ENCODE measurements around the gene MIA3. TPM values are rescaled to one million over a fixed set of nuclear protein-coding genes. Genes with fewer than 3 reads are reported as not detected.

The MIA3 gene
- polyA plus RNA-seq, 4 donors: 14.3 to 58.8 (median 23.0) TPM

DNA sequence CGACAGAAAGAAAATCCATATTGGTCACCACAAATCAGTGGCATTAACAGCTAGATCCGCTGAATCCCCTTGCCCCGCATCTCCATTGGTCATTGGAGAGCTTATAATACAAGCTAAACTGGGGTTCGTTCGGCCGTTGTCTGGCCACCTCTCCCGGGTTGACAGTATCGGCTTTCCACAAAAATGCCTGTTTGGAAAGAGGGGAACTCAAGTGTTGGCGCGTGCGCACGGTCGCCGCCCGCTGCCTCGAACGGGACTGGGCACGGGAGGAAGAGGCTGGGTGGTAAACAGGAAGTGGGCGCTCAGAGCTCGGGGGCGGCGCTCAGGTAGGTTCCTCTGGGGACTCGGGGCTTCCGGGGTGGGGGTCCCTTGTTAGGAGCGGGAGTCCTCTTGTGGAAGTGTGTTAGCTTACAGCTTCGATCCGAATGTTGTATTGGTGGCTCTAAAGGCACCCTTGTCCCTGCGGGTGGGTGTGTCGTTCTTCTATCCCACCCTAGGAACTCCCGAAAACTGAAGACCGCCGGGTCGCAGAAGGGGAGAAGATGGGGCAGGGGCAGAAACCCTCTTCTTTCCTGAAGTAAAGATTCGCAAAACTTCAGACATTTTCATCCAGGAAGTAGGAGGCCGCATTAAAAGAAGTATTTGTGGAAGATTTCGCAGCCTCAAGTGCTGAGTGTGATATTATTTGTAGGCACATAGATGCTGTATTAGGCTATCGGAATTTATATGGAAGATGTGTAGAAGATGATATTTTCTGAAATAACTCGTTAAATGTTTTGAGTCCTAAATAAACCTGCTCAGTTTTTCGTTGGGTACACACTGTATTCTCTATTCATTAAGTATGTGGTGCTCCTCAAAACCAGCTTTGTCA is 95.4 kb downstream of the MIA3 start:
- Histone ChIP-seq H3K27ac (ENCODE audit: low read depth in 1 of 3, low read length in 2 of 3) (peak overlapping the region; percentile 89 to 98 (median 95)), H3K4me1 (ENCODE audit: control insufficient read depth in 3 of 3, insufficient read depth in 2 of 3, low read depth in 1 of 3, low read length in 2 of 3) (peaks cover 2 to 10% (median 10%) of the 10 kb centered on the region in 3 donors), H3K36me3 (ENCODE audit: control insufficient read depth in 3 of 3, insufficient read depth in 2 of 3, low read depth in 1 of 3, low read length in 3 of 3) (peaks cover 0 to 8% (median 2%) of the 10 kb centered on the region in 3 donors), H3K4me3 (ENCODE audit: low read depth in 1 of 3, low read length in 3 of 3) (peak overlapping the region; percentile 57 to 97 (median 92)), H3K27me3 (ENCODE audit: control insufficient read depth in 3 of 3, insufficient read depth in 3 of 3, low read length in 3 of 3) (no peaks in the 10 kb centered on the region), H3K9me3 (ENCODE audit: control insufficient read depth in 2 of 2, insufficient read depth in 1 of 2, low read depth in 1 of 2, low read length in 1 of 2) (no peaks in the 10 kb centered on the region)
- FAIRE-seq (no peak), DNase-seq (peak; percentile 95 to 97)
- WGBS, 3 donors: 0 to 1% (median 1%) methylated on average over 39 of the region's 39 CpGs

DNA sequence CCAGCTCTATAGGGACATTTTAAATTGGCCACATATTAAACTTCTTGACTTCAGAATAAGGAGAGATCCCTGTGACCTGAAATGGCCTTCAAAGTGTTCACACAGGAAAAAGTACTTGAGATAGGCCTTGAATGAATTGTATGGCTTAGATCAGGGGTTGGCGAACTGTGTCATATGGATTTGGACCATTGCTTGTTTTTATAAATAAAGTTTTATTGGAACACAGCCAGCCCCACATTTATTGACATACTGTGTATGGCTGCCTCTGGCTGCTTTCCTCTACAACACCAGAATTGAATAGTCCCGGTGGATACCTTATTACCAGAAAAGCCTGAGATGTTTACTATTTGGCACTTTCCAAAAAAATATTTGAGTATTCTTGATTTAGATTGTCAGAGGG is 98.5 kb downstream of the MIA3 start:
- Histone ChIP-seq H3K27ac (ENCODE audit: low read depth in 1 of 3, low read length in 2 of 3) (no peak overlapping the region), H3K9me3 (ENCODE audit: control insufficient read depth in 2 of 2, insufficient read depth in 1 of 2, low read depth in 1 of 2, low read length in 1 of 2) (no peaks in the 10 kb centered on the region), H3K36me3 (ENCODE audit: control insufficient read depth in 3 of 3, insufficient read depth in 2 of 3, low read depth in 1 of 3, low read length in 3 of 3) (peaks cover 2 to 10% (median 2%) of the 10 kb centered on the region in 3 donors), H3K27me3 (ENCODE audit: control insufficient read depth in 3 of 3, insufficient read depth in 3 of 3, low read length in 3 of 3) (no peaks in the 10 kb centered on the region), H3K4me1 (ENCODE audit: control insufficient read depth in 3 of 3, insufficient read depth in 2 of 3, low read depth in 1 of 3, low read length in 2 of 3) (no peaks in the 10 kb centered on the region), H3K4me3 (ENCODE audit: low read depth in 1 of 3, low read length in 3 of 3) (no peak overlapping the region)
- WGBS, 3 donors: 93 to 95% (median 94%) methylated on average over 2 of the region's 2 CpGs
- no peak for DNase-seq
- no peak for FAIRE-seq

Other genes with a start within 250 kb of the MIA3 start
- gene HHIPL2, start 70.0 kb upstream of the MIA3 start, polyA plus RNA-seq: under 1 TPM in 2 of 4 donors, not detected in 2; 0.04 to 0.30 TPM
- gene TAF1A, start 28.2 kb upstream of the MIA3 start, polyA plus RNA-seq: 10 to 100 TPM in 1 of 4 donors, 1 to 10 TPM in 2, under 1 TPM in 1; 0.45 to 12.3 (median 2.4) TPM
- 10 to 100 TPM; 26.5 to 38.1 (median 30.9) TPM for gene AIDA, start 94.4 kb downstream of the MIA3 start, polyA plus RNA-seq
- gene BROX, start 94.5 kb downstream of the MIA3 start, polyA plus RNA-seq: 10 to 100 TPM; 22.0 to 43.3 (median 25.2) TPM
- 10 to 100 TPM in 1 of 4 donors, 1 to 10 TPM in 3; 3.8 to 16.5 (median 8.5) TPM for gene FAM177B, start 119.1 kb downstream of the MIA3 start, polyA plus RNA-seq
- gene DISP1, start 196.9 kb downstream of the MIA3 start, polyA plus RNA-seq: 1 to 10 TPM; 2.3 to 7.5 (median 3.3) TPM

All from small intestine (tissue), 7 donors.